ENCODE data around the gene HOXB1. TPM values are rescaled to one million over a fixed set of nuclear protein-coding genes. Genes with fewer than 3 reads are reported as not detected.
"Not testable (repeated sequence)": the region's sequence is repeated elsewhere in the genome, so short reads cannot be mapped to it uniquely, and the experiment has no call there.

HOXB1 gene
- polyA plus RNA-seq, 4 donors = not detected

DNA sequence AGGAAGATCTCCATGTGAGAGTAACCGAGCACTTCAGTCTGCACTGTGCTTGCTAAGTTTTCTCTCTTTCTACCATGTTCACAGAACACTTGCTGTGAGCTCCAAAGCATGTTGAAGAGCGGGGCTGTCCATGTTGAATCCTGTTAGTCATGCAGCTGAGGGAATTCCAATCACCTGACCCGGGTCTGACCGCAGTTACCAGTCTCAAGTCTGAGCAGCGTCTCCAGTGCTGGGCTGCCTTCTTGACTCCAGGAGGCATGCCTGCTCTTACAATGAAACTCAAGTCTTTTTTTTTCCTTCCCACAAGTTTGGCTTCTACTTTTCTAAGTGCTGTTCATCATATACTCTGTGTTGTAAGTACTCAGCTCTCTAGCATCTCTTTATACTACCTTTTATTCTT is 44.3 kb downstream of the HOXB1 start:
- H3K36me3 ChIP-seq (ENCODE audit: control insufficient read depth in 3 of 3, insufficient read depth in 2 of 3, low read depth in 1 of 3, low read length in 3 of 3) = no peaks in the 10 kb centered on the region
- peaks cover 0 to 39% (median 0%) of the 10 kb centered on the region in 3 donors for H3K27me3 ChIP-seq (ENCODE audit: control insufficient read depth in 3 of 3, insufficient read depth in 3 of 3, low read length in 3 of 3)
- no peak overlapping the region for H3K4me3 ChIP-seq (ENCODE audit: low read depth in 1 of 3, low read length in 3 of 3)
- peaks cover 0 to 8% (median 0%) of the 10 kb centered on the region in 3 donors for H3K4me1 ChIP-seq (ENCODE audit: control insufficient read depth in 3 of 3, insufficient read depth in 2 of 3, low read depth in 1 of 3, low read length in 2 of 3)
- FAIRE-seq (no peak), DNase-seq (no peak)
- H3K9me3 ChIP-seq (ENCODE audit: control insufficient read depth in 2 of 2, insufficient read depth in 1 of 2, low read depth in 1 of 2, low read length in 1 of 2) = no peaks in the 10 kb centered on the region
- H3K27ac ChIP-seq (ENCODE audit: low read depth in 1 of 3, low read length in 2 of 3) = no peak overlapping the region
- WGBS, 3 donors = 53 to 67% (median 54%) methylated on average over 5 of the region's 5 CpGs

DNA sequence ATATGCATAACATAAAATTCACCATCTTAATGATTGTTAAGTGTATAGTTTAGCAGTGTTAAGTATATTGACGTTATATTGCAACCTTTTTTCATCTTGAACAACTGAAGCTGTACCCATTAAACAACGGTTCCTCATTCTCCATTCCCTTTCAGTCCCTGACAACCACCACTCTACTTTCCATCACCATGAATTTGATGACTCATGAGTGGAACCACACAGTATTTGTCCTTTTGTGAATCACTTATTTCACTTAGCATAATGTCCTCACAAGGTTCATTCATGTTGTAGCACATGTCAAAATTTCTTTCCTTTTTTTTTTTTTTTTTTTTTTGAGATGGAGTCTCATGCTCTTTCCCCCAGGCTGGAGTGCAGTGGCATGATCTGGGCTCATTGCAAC is 46.0 kb downstream of the HOXB1 start:
- Histone ChIP-seq H3K27ac (ENCODE audit: low read depth in 1 of 3, low read length in 2 of 3) (no peak overlapping the region), H3K4me3 (ENCODE audit: low read depth in 1 of 3, low read length in 3 of 3) (no peak overlapping the region), H3K4me1 (ENCODE audit: control insufficient read depth in 3 of 3, insufficient read depth in 2 of 3, low read depth in 1 of 3, low read length in 2 of 3) (peaks cover 0 to 8% (median 0%) of the 10 kb centered on the region in 3 donors), H3K9me3 (ENCODE audit: control insufficient read depth in 2 of 2, insufficient read depth in 1 of 2, low read depth in 1 of 2, low read length in 1 of 2) (no peaks in the 10 kb centered on the region), H3K36me3 (ENCODE audit: control insufficient read depth in 3 of 3, insufficient read depth in 2 of 3, low read depth in 1 of 3, low read length in 3 of 3) (no peaks in the 10 kb centered on the region), H3K27me3 (ENCODE audit: control insufficient read depth in 3 of 3, insufficient read depth in 3 of 3, low read length in 3 of 3) (peaks cover 0 to 25% (median 0%) of the 10 kb centered on the region in 3 donors)
- no peak for DNase-seq
- 62 to 76% (median 75%) methylated on average over 2 of the region's 2 CpGs for WGBS, 3 donors
- no peak for FAIRE-seq

DNA sequence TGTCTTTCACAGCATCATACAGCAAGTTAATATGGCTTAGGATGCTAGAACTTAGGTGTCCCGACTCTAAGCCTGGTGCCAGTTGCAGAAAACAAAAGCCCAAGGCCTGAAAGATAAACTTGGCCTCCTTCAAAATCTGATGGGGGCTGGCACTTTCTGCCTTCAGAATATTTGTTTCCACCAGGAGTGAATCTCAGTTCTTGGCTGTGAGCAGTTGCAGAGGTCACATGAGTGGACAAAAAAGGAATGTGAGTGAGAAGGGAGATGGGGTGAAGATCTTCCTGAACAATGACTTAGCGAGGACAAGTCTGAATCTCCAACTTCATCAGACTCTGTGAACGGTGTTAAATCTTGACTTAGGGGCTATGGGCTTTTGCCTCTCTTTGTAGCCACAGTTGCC is 46.6 kb downstream of the HOXB1 start:
- Histone ChIP-seq H3K27me3 (ENCODE audit: control insufficient read depth in 3 of 3, insufficient read depth in 3 of 3, low read length in 3 of 3) (peaks cover 0 to 21% (median 0%) of the 10 kb centered on the region in 3 donors), H3K4me3 (ENCODE audit: low read depth in 1 of 3, low read length in 3 of 3) (no peak overlapping the region), H3K36me3 (ENCODE audit: control insufficient read depth in 3 of 3, insufficient read depth in 2 of 3, low read depth in 1 of 3, low read length in 3 of 3) (no peaks in the 10 kb centered on the region), H3K9me3 (ENCODE audit: control insufficient read depth in 2 of 2, insufficient read depth in 1 of 2, low read depth in 1 of 2, low read length in 1 of 2) (no peaks in the 10 kb centered on the region), H3K4me1 (ENCODE audit: control insufficient read depth in 3 of 3, insufficient read depth in 2 of 3, low read depth in 1 of 3, low read length in 2 of 3) (peaks cover 0 to 8% (median 0%) of the 10 kb centered on the region in 3 donors), H3K27ac (ENCODE audit: low read depth in 1 of 3, low read length in 2 of 3) (no peak overlapping the region)
- FAIRE-seq = no peak
- 79 to 86% (median 81%) methylated on average over 3 of the region's 3 CpGs for WGBS, 3 donors
- DNase-seq = no peak

DNA sequence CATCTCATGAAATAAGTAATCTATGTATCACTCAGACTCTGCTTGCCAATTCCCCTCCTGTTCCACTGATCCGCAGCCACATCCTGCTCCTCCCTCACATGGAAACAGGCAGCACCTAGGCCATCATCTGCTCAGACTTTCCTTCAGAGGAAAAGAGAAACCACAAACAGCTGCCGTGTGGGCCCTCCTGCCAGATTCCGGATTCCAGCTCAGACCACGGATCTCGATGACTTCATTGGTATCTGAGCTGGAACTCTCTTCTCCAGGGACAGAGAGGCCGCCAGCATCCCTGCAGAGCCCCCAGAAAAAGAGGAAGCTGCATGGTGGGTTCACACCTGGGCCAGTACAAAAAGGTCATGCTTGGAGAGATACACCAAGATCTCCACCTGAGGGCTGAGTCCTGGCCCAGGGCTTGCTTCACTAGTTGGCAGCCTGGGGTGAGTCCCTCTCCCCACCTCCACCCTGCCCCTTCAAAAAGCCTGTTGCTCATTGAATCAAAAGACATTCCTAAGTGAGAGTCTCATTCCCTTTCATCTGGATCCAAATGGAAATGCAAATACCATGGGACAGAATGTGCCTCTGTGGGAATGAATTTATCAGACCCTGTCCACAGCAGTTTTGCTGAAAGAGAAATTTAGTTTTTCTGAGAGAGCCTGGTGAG is 47.2 kb downstream of the HOXB1 start:
- FAIRE-seq (no peak), DNase-seq (no peak)
- Histone ChIP-seq H3K27me3 (ENCODE audit: control insufficient read depth in 3 of 3, insufficient read depth in 3 of 3, low read length in 3 of 3) (peaks cover 0 to 21% (median 0%) of the 10 kb centered on the region in 3 donors), H3K36me3 (ENCODE audit: control insufficient read depth in 3 of 3, insufficient read depth in 2 of 3, low read depth in 1 of 3, low read length in 3 of 3) (no peaks in the 10 kb centered on the region), H3K4me3 (ENCODE audit: low read depth in 1 of 3, low read length in 3 of 3) (no peak overlapping the region), H3K9me3 (ENCODE audit: control insufficient read depth in 2 of 2, insufficient read depth in 1 of 2, low read depth in 1 of 2, low read length in 1 of 2) (no peaks in the 10 kb centered on the region), H3K4me1 (ENCODE audit: control insufficient read depth in 3 of 3, insufficient read depth in 2 of 3, low read depth in 1 of 3, low read length in 2 of 3) (peaks cover 0 to 8% (median 0%) of the 10 kb centered on the region in 3 donors), H3K27ac (ENCODE audit: low read depth in 1 of 3, low read length in 2 of 3) (peak overlapping the region in 2 of 3 donors; percentile 30 to 54)
- 32 to 50% (median 36%) methylated on average over 6 of the region's 6 CpGs for WGBS, 3 donors

DNA sequence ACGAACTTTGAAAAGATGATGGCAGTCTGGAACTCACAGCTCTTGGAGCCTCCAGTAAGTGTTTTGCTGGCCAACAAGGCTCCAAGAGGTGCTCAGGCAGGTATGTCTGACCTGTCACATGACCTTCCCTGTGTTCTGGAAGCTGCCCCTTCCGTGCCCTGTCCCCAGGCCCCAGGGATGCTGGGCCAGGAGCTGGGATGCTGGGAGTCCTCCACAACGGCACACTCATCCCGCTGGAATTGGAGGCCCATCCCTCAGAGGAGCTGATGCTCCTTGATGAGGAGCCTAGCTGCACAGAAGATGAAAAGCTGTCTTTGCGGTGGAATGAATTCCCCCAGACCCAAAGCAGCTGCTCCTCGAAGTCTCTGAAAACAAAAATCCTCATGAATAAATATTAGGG is 47.8 kb downstream of the HOXB1 start:
- H3K27ac ChIP-seq (ENCODE audit: low read depth in 1 of 3, low read length in 2 of 3) = peak overlapping the region in 2 of 3 donors; percentile 22 to 51
- no peak for DNase-seq
- no peaks in the 10 kb centered on the region for H3K36me3 ChIP-seq (ENCODE audit: control insufficient read depth in 3 of 3, insufficient read depth in 2 of 3, low read depth in 1 of 3, low read length in 3 of 3)
- no peak for FAIRE-seq
- peaks cover 0 to 8% (median 0%) of the 10 kb centered on the region in 3 donors for H3K4me1 ChIP-seq (ENCODE audit: control insufficient read depth in 3 of 3, insufficient read depth in 2 of 3, low read depth in 1 of 3, low read length in 2 of 3)
- H3K4me3 ChIP-seq (ENCODE audit: low read depth in 1 of 3, low read length in 3 of 3) = no peak overlapping the region
- H3K27me3 ChIP-seq (ENCODE audit: control insufficient read depth in 3 of 3, insufficient read depth in 3 of 3, low read length in 3 of 3) = peaks cover 0 to 22% (median 0%) of the 10 kb centered on the region in 3 donors
- no peaks in the 10 kb centered on the region for H3K9me3 ChIP-seq (ENCODE audit: control insufficient read depth in 2 of 2, insufficient read depth in 1 of 2, low read depth in 1 of 2, low read length in 1 of 2)
- 72 to 78% (median 73%) methylated on average over 6 of the region's 6 CpGs for WGBS, 3 donors

DNA sequence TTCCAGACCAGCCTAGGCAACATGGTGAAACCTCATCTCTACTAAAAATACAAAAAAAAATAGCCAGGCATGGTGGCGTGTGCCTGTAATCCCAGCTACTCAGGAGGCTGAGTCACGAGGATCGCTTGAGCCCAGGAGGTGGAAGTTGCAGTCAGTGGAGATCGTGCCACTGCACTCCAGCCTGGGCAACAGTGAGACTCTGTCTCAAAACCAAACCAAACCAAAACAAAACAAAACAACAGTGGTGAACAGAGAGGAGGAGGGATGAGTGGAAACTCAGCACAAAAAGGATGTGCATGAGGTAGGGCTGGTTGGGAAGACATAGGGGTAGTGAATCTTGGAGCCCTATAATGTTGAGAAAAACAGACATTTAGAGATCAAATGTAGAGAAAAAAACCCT is 48.5 kb downstream of the HOXB1 start:
- not testable (repeated sequence) for H3K9me3 ChIP-seq (ENCODE audit: control insufficient read depth in 2 of 2, insufficient read depth in 1 of 2, low read depth in 1 of 2, low read length in 1 of 2); H3K36me3 ChIP-seq (ENCODE audit: control insufficient read depth in 3 of 3, insufficient read depth in 2 of 3, low read depth in 1 of 3, low read length in 3 of 3); DNase-seq; FAIRE-seq; H3K27ac ChIP-seq (ENCODE audit: low read depth in 1 of 3, low read length in 2 of 3); H3K4me3 ChIP-seq (ENCODE audit: low read depth in 1 of 3, low read length in 3 of 3); H3K4me1 ChIP-seq (ENCODE audit: control insufficient read depth in 3 of 3, insufficient read depth in 2 of 3, low read depth in 1 of 3, low read length in 2 of 3)
- peaks cover 0 to 24% (median 0%) of the 10 kb centered on the region in 3 donors for H3K27me3 ChIP-seq (ENCODE audit: control insufficient read depth in 3 of 3, insufficient read depth in 3 of 3, low read length in 3 of 3)
- WGBS, 3 donors = 81 to 88% (median 81%) methylated on average over 4 of the region's 4 CpGs

DNA sequence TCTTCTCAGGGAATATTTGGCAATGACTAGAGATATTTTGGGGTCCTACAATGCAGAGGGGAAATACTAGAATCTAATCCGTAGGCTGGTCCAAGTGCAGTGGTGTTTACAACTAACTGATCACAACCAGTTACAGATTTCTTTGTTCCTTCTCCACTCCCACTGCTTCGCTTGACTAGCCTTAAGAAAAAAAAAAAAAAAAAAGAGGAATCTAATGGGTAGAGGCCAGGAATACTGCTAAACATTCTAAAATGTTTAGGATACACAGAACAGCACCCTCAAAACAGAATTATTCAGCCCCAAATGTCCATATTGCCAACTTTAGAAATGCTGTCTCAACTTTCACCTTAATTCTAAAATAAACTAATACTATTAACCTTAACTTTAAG is 51.8 kb downstream of the HOXB1 start:
- no peaks in the 10 kb centered on the region for H3K36me3 ChIP-seq (ENCODE audit: control insufficient read depth in 3 of 3, insufficient read depth in 2 of 3, low read depth in 1 of 3, low read length in 3 of 3)
- H3K27ac ChIP-seq (ENCODE audit: low read depth in 1 of 3, low read length in 2 of 3) = no peak overlapping the region
- no peak for FAIRE-seq
- H3K27me3 ChIP-seq (ENCODE audit: control insufficient read depth in 3 of 3, insufficient read depth in 3 of 3, low read length in 3 of 3) = peaks cover 0 to 32% (median 0%) of the 10 kb centered on the region in 3 donors
- no peaks in the 10 kb centered on the region for H3K9me3 ChIP-seq (ENCODE audit: control insufficient read depth in 2 of 2, insufficient read depth in 1 of 2, low read depth in 1 of 2, low read length in 1 of 2)
- no peak overlapping the region for H3K4me3 ChIP-seq (ENCODE audit: low read depth in 1 of 3, low read length in 3 of 3)
- 51 to 72% (median 69%) methylated on average over 2 of the region's 2 CpGs for WGBS, 3 donors
- no peak for DNase-seq
- peaks cover 0 to 8% (median 0%) of the 10 kb centered on the region in 3 donors for H3K4me1 ChIP-seq (ENCODE audit: control insufficient read depth in 3 of 3, insufficient read depth in 2 of 3, low read depth in 1 of 3, low read length in 2 of 3)

Data from small intestine (tissue), 7 donors.